Panc1 (cell line): ENCODE data around the gene CPA5. TPM values are rescaled to one million over a fixed set of nuclear protein-coding genes. Genes with fewer than 3 reads are reported as not detected.
"Not testable (repeated sequence)": the region's sequence is repeated elsewhere in the genome, so short reads cannot be mapped to it uniquely, and the experiment has no call there.

Source experiments
- ATAC-seq: fragments of 200-7000 bp; cut with Tn5 transposase; 2 replicates; pipeline ENCODE4 v1.9.1; 2020; ENCODE audit warnings: mild to moderate bottlenecking, moderate library complexity
- BruUV-seq: library from RNA; stranded (reverse); fragments of 400-500 nt; replicated peaks from 2 replicates; lab custom pipeline; 2021; lab: Mats Ljungman, UMichigan
- CTCF ChIA-PET: fragments of 300-600 bp; sonication (Branson Sonifier 250); formaldehyde crosslinking; loops from one replicate; lab custom pipeline; 2022; ENCODE audit warnings: antibody characterized with exemption; lab: Charles Lee
- POLR2A ChIA-PET: fragments of 300-600 bp; sonication (Branson Sonifier 250); formaldehyde crosslinking; loops from one replicate; lab custom pipeline; 2022; ENCODE audit warnings: antibody characterized with exemption; lab: Charles Lee
- DNase-seq: peaks from one replicate; pipeline ENCODE4 v3.0.0-alpha.2; 2010; ENCODE audit warnings: low read depth, low spot score
- H3K27ac ChIP-seq: 2 replicates; pipeline ENCODE4 v1.5.1; 2011; ENCODE audit warnings: mild to moderate bottlenecking, low read length, inconsistent platforms
- H3K27me3 ChIP-seq: fragments of 200-500 bp; sonication (Bioruptor generic); 2 replicates; pipeline ENCODE4 v1.6.0; 2014; ENCODE audit warnings: low read length, inconsistent platforms; ENCODE audit not compliant: control insufficient read depth, insufficient read depth
- H3K36me3 ChIP-seq: fragments of 200-500 bp; sonication (Bioruptor generic); 2 replicates; pipeline ENCODE4 v1.5.1; 2014; ENCODE audit warnings: inconsistent platforms, mild to moderate bottlenecking, low read length, moderate library complexity; ENCODE audit not compliant: control insufficient read depth, insufficient read depth
- H3K4me1 ChIP-seq: 2 replicates; pipeline ENCODE4 v1.5.1; 2011; ENCODE audit warnings: inconsistent platforms, mild to moderate bottlenecking, low read length, moderate library complexity; ENCODE audit not compliant: control insufficient read depth, insufficient read depth
- H3K4me3 ChIP-seq, 2 experiments: 2 replicates each; pipeline ENCODE4 v1.5.1; 2011 to 2012; ENCODE audit warnings: low read depth in 2 of 2, low read length in 2 of 2, mild to moderate bottlenecking in 2 of 2, inconsistent platforms in 1 of 2, moderate library complexity in 1 of 2
- H3K9me3 ChIP-seq: fragments of 200-500 bp; sonication (Bioruptor generic); 2 replicates; pipeline ENCODE4 v1.5.1; 2014; ENCODE audit warnings: low read depth, mild to moderate bottlenecking, inconsistent platforms, low read length, moderate library complexity; ENCODE audit not compliant: control insufficient read depth, insufficient read depth
- CTCF ChIP-seq: fragments of 450-650 bp; IDR thresholded peaks from 2 replicates; pipeline ENCODE4 v1.5.1; 2017; ENCODE audit warnings: mild to moderate bottlenecking
- POLR2AphosphoS5 ChIP-seq: IDR thresholded peaks from 2 replicates; pipeline ENCODE4 v1.6.1; 2012; ENCODE audit warnings: mild to moderate bottlenecking, low read depth, low read length, moderate library complexity
- REST ChIP-seq, 2 experiments: IDR thresholded peaks; 2 replicates each; pipeline ENCODE4 v1.6.1; 2011 to 2012; ENCODE audit warnings: low read depth in 2 of 2, control low read depth in 1 of 2, low read length in 1 of 2, mild to moderate bottlenecking in 1 of 2, moderate library complexity in 1 of 2; ENCODE audit not compliant: insufficient read depth in 1 of 2
- SIN3A ChIP-seq: IDR thresholded peaks from 2 replicates; pipeline ENCODE4 v1.6.1; 2012; ENCODE audit warnings: low read depth, mild to moderate bottlenecking, low read length, moderate library complexity, borderline replicate concordance; ENCODE audit not compliant: insufficient read depth
- TCF7L2 ChIP-seq: IDR thresholded peaks from 2 replicates; pipeline ENCODE4 v1.6.1; 2011; ENCODE audit warnings: mild to moderate bottlenecking, low read depth, low read length, inconsistent platforms
- in situ Hi-C: cut with HindIII; loops from 2 replicates; pipeline ENCODE4 v1.10.0; 2016; ENCODE audit warnings: low sequenced_read_pairs, low pct_unique_long_range_greater_than_20kb
- intact Hi-C: fragments of 100-400 bp; cut with micrococcal nuclease; formaldehyde crosslinking; loops from one replicate; pipeline ENCODE4 v1.10.0; 2022; ENCODE audit not compliant: unreplicated experiment
- total RNA-seq: library from RNA; stranded (reverse); gene quantifications from one replicate; pipeline ENCODE4 v1.2.1, GENCODE V29; 2021; ENCODE audit not compliant: unreplicated experiment

The CPA5 gene
- total RNA-seq, 1 experiment from 2014 or later: not detected

DNA sequence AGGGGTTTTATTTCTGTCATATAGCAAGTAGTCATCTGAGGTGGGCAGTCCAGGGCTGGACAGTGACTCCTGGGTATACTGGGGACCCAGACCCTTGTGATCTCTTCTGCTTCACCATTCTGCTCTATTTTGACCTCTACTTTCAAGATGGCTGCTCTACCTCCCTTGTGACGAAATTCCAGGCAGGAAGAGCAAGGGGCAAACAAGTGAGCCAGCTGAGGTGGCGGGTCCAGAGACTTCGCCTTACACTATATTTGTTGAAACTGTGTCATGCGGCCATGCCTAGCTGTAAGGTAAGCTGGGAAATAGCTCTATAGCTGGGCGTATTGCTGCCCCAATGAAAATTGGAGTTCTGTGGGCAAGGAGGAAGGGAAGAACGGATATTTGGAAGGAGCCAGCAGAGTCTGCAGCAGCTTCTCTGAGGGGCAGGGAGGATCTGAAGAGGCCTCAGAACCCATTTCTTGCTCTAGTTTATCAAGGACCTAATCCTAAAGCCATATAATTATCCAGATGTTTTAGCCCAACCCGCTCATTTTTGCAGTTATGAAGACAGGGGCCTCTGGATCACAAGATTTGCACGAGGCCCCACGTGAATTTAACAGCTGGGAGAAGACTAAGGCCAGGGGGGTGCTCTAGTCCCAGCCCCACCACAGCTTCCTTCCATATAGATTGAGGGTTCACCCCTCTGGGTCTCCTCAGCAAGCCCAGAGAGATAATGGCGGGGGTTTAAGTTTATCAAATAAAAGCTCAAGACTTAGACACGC, 28.0 kb downstream of the CPA5 start:
- POLR2A ChIA-PET: no interaction called here
- Histone ChIP-seq H3K36me3 (no peaks in the 10 kb centered on the region), H3K9me3 (no peaks in the 10 kb centered on the region), H3K27ac (peak overlapping the region; percentile 55), H3K27me3 (no peaks in the 10 kb centered on the region), H3K4me3 (no peak overlapping the region), H3K4me1 (peaks cover 20% of the 10 kb centered on the region)
- intact Hi-C loops (no loop called here), in situ Hi-C loops (no loop called here)
- CTCF ChIA-PET: interaction anchor here (0.6 kb wide), 1 partner anchor 395 kb away, joined by 12 read pairs; no protein-coding TSS in a partner anchor
- no TSS peak for BruUV-seq
- ATAC-seq (no peak), DNase-seq (no peak)
- TF ChIP-seq TCF7L2 (no peak), CTCF (no peak), REST (IDR thresholded peaks at IDR 0.05; ENCODE audit: insufficient read depth in 1 of 2, low read depth in 2 of 2, low read length in 1 of 2) (no peak), POLR2AphosphoS5 (no peak), SIN3A (no peak)

DNA sequence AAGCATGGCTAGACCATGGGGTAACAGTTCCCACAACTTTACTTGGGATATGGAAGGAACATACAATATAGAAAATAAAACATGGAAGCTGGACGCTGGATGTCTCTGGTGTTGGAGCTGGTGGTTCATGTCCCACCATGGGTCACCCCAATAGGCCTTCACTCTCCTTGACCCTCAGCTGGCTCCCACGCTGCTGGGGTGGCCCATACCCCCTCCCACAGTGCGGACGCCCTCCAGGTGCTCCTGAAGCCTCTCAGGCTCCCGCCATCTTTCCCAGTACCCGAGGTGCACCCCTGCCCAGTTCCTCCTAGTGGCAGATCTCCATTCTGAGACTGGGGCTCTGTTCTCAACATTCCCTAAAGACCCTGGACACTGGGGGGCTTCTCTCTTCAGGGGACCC, 29.9 kb downstream of the CPA5 start:
- Histone ChIP-seq H3K4me3 (no peak overlapping the region), H3K27me3 (no peaks in the 10 kb centered on the region), H3K4me1 (peaks cover 13% of the 10 kb centered on the region), H3K9me3 (no peaks in the 10 kb centered on the region), H3K27ac (0 out of 2 replicates have a peak overlapping the region, but pooled peaks have one; percentile 44), H3K36me3 (no peaks in the 10 kb centered on the region)
- TF ChIP-seq REST (IDR thresholded peaks at IDR 0.05; ENCODE audit: insufficient read depth in 1 of 2, low read depth in 2 of 2, low read length in 1 of 2) (no peak), TCF7L2 (no peak), CTCF (no peak), SIN3A (no peak), POLR2AphosphoS5 (no peak)
- intact Hi-C loops: no loop called here
- DNase-seq (no peak), ATAC-seq (no peak)
- ChIA-PET POLR2A (no interaction called here), CTCF (no interaction called here)
- in situ Hi-C loops: no loop called here
- no TSS peak for BruUV-seq

- in situ Hi-C loops, BruUV-seq, H3K36me3 ChIP-seq, H3K9me3 ChIP-seq, CTCF ChIA-PET, H3K4me3 ChIP-seq, DNase-seq, ATAC-seq, intact Hi-C loops, H3K4me1 ChIP-seq, POLR2A ChIA-PET, H3K27ac ChIP-seq, H3K27me3 ChIP-seq: not testable (repeated sequence)
Observed at GRCh38 chr7:130376461-130376860, 31.8 kb downstream of the CPA5 start.
